Body of pancreas (tissue), 4 donors: Measurements from ENCODE around the gene SP110.

Experiments used
- CTCF ChIP-seq, 7 experiments: fragments of 450-650 bp in 4 of 7; fragments of 200-600 bp in 3 of 7; sonication (generic) in 3 of 7; IDR thresholded peaks; one replicate each; pipeline ENCODE4 v1.5.1; 2016 to 2019; ENCODE audit warnings: antibody characterized with exemption in 7 of 7
- POLR2A ChIP-seq, 3 donors: fragments of 450-650 bp; IDR thresholded peaks; one replicate each; pipeline ENCODE4 v1.6.1; 2016; ENCODE audit warnings: antibody characterized with exemption in 3 of 3, mild to moderate bottlenecking in 2 of 3

DNA sequence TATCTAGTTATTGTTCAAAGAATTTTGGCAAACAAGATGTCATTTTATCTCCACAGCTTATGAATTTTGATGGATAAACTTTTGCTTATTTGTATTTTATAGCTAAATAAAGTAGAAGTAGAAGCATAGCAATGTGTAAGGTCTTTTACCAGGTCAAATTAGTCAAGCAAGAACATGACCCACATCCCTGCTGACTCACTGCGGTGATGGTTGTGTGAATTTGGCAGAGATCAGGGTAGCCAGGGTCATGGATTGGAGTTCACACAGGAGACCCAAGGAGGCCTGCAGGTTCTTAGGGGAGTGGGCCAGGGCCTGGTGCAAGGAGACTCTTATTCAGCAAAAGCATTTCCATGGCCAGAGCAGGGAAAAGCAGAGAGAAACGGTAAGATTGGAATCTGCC is 24.4 kb upstream of the SP110 start:
- no peak for TF ChIP-seq CTCF (IDR thresholded peaks at IDR 0.05)
- TF ChIP-seq POLR2A (IDR thresholded peaks at IDR 0.05): no peak
